Right ventricle myocardium superior (tissue), 1 donor: Measurements from ENCODE around the gene CTNND2. TPM values are rescaled to one million over a fixed set of nuclear protein-coding genes. Genes with fewer than 3 reads are reported as not detected.
"Not testable (repeated sequence)": the region's sequence is repeated elsewhere in the genome, so short reads cannot be mapped to it uniquely, and the experiment has no call there.

Experiments used
- ATAC-seq: fragments of 200-7000 bp; cut with Tn5 transposase; one replicate; pipeline ENCODE4 v1.9.1; 2020; ENCODE audit warnings: mild to moderate bottlenecking; ENCODE audit not compliant: poor library complexity
- DNase-seq: peaks from one replicate; pipeline ENCODE4 v3.0.0-alpha.2; 2020
- intact Hi-C: fragments of 100-400 bp; cut with DNase I; formaldehyde crosslinking; loops from one replicate; pipeline ENCODE4 v1.11.2; 2022
- total RNA-seq: library from RNA; stranded (reverse); fragmentation: NEBNext Ultra II Directional; extraction: Animal tissue kit (Norgen Biotek cat#: 25700); gene quantifications from one replicate; pipeline ENCODE4 v1.2.1, GENCODE V29; 2021
- donor health status: DM: no; HTN: yes; CAD: no; lungs with severe emphysema.

Gene CTNND2
- total RNA-seq, 1 donor from 2014 or later: 1.7 TPM

DNA sequence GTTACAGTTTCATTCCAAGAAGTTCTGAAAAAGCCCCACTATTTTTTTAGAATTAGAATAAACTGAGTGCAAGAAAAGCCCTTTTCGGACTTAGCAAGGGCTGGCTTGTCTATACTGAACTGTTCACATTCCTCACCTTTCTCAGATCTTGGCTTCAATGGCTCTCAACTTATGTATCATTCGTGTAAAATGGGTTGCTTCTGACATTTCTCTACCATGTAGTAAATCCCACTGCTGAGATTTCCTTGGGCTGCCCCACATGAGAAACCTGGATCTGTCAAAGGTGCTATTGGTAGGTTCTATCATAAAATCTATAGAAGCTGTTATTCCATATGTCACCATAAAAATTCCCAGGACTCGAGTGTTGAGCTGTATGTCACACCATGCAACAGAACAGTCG, 454.3 kb downstream of the CTNND2 start:
- ATAC-seq: no peak
- intact Hi-C loops: no loop called here
- DNase-seq: no peak

DNA sequence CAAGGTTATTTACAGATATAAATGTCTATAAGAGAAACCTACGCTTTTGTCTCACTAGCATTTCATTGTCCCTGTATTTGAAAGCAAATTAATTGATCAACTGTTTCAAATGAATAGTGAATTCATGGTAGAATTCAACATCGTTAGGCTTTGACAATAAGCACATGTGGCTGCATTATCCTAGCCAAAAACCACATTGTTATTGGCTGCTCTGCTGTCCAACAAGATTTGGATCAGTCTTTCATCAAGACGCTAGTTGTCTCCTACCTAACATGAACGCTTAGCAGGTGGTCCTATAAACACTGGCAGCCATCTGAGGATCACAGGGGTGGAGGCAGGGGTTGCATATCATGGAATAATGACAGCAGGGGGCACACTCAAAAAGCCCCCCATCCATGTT, 455.0 kb downstream of the CTNND2 start:
- DNase-seq: no peak
- intact Hi-C loops: no loop called here
- ATAC-seq: no peak

DNA sequence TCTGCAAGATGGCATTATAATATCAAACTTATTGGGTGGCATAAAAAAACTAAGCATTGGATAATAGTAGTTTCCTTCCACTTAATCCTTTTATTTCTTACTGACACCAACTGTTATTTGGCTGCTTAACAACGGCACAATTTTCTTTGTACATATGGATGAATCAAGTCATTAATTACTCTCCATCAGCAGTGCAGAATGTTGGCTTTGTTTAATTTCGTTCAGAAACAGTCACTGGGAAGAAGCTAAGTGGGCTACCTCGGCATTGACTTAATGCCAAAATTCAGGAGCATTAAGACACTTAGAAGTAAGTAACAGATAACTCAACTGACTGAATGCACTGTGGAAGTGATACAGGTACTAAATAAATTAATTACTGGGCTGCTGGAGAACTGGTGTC, 460.4 kb downstream of the CTNND2 start:
- intact Hi-C loops: no loop called here
- ATAC-seq (no peak), DNase-seq (no peak)

DNA sequence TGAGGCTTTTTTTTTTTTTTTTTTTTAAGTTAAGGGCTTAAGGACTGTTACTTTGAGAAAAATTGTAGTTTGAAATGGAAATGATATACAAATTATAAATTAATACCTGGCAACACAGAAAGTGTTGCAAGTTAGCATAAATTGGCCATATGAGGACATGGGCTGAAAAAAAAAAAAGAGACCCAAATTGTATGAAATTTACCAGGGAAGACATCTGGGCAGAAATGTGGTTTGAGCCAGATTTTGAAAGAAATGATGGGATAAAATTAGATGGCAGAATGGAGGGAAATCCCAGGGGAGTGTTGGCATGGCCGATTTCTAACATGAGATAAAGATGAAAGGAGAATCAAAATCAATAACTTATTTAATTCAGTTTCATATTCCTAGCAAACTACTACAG, 472.1 kb downstream of the CTNND2 start:
- intact Hi-C loops: no loop called here
- DNase-seq (no peak), ATAC-seq (no peak)

DNA sequence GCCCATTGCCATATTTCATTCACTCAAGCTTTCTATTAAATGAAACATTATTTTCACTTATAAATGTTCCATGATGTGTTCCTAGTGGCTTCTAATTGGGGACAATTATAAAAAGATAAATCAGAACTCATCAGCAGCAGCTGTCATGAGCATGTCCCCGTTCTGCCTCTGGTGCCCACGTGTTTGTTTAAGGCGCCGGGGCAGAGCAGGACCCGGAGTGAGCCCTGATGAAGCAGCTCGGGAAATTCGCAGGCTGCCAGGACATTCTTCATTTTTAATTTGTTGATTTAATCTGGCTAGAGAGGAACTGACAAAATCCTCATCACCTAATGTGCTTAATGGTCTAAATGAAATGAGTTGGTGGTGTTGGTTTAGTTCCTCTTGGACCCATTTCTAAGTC, 475.0 kb downstream of the CTNND2 start:
- ATAC-seq: no peak
- intact Hi-C loops: no loop called here
- no peak for DNase-seq

DNA sequence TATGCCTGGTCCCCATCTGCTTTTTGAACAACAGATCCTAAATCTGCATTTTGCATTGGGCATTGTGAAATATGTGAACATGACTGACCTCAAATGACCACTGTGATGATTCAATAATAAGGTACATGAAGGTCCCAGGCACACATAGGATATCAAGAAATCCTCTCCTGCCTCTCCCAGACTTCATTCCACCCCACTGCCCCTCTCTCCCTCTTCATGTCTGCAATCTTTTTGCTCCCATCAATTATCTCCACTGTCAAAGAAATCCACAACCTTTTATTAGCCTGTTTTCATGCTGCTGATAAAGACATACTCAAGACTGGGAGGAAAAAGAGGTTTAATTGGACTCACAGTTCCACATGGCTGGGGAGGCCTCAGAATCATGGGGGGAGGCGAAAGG, 476.7 kb downstream of the CTNND2 start:
- ATAC-seq: no peak
- intact Hi-C loops: no loop called here
- DNase-seq: no peak

DNA sequence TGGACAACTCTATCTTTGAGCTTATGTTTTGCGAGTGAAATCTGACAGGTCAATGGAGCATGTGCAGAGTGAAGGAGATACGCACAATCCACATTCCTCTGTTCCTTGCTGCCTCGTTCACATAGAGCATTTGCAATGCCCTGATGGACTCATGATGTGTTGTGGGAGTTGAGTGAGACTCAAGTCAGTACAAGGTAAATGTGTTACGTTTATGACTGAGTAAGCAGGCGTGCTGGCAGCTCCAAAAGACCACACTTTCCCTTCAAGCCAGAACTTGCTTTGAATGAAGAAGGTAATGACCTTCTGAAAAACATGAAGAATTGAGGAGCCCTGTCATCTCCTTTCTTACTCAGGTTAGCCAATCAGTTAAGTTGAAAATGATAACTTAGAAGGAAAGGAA, 477.8 kb downstream of the CTNND2 start:
- no peak for ATAC-seq
- intact Hi-C loops: no loop called here
- no peak for DNase-seq

DNA sequence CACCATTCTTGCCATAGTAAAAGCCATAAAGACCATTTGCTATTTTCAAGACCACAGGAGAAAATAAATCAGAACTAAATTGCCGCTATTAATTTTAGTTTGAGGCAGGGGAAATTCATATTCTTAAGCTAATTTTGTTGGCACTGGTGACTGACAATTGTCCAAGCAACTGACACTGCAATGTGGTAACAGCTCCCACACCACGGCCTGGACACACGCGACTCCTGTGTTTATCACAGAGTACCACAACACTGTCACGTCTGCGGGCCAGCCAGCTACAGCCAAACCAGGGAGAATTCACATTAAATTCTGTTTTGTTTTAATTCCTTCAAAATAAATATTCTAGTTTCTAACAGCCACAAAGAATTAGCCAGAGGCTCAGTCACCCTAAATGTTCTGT, 481.9 kb downstream of the CTNND2 start:
- ATAC-seq (no peak), DNase-seq (no peak)
- intact Hi-C loops: no loop called here

DNA sequence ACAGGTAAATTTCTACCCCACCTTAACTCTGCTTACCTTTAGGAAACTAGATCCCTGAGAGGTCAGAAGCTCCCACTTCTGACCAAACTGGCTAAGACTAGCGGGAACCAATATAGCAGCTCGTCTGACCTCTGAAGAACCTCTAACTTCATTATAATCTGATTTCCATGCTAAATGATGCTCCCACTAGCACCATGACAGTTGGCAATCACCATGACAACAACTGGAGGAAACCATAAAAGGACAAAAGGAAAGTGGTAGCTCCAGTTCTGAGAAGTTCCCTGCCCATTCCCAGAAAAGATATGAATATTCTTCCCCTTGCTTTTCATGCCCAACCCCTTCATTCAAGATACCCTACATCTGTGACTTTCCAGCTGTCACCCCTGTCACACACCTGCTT, 483.3 kb downstream of the CTNND2 start:
- DNase-seq (no peak), ATAC-seq (no peak)
- intact Hi-C loops: no loop called here

DNA sequence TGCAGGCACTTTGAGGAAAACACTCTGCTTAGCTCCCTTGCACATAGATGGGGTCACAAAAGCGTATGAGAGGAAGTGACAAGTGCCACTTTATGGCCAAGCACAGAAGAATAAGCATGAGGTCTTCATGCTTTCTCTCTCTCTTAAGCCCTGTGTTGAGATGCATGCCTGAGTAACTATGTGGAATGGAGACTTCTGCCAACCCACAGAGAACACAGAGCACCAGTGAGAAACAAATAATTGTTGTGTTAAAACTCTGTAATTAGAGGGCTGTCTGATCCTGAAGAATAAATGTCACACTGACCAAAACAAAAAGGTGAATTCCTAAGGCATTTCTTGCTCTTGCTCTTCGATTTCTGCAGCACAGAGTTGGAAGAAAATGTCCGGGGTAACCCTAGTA, 488.5 kb downstream of the CTNND2 start:
- no peak for ATAC-seq
- DNase-seq: no peak
- intact Hi-C loops: no loop called here

DNA sequence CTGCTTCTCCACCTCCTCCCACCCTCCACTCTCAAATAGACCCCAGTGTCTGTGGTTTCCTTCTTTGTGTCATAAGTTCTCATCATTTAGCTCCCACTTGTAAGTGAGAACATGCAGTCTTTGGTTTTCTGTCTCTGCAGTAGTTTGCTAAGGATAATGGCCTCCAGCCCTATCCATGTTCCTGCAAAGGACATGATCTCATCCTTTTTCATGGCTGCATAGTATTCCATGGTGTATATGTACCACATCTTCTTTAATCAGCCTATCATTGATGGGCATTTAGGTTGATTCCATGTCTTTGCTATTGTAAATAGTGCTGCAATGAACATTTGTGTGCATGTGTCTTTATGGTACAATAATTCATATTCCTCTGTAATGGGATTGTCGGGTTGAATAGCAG, 489.5 kb downstream of the CTNND2 start:
- ATAC-seq, DNase-seq, intact Hi-C loops: not testable (repeated sequence)

DNA sequence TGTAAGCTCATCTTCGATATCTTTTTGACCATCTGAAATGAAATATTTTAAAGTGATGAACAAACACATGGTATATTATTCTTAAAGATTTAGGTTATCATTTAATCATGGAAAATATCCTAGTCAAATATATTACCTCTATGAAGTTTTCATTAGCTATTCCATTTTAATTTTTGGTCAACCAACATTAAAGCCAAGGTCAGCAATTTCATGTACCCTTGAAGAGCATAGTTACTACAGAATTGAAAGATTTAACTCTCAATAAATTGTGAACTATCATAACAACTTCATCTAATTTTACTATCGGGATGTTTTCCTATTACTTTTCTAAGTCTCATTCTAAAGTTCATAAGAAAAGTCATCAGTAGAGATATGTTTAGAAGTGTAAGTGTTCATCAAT, 492.6 kb downstream of the CTNND2 start:
- DNase-seq (no peak), ATAC-seq (no peak)
- intact Hi-C loops: no loop called here

DNA sequence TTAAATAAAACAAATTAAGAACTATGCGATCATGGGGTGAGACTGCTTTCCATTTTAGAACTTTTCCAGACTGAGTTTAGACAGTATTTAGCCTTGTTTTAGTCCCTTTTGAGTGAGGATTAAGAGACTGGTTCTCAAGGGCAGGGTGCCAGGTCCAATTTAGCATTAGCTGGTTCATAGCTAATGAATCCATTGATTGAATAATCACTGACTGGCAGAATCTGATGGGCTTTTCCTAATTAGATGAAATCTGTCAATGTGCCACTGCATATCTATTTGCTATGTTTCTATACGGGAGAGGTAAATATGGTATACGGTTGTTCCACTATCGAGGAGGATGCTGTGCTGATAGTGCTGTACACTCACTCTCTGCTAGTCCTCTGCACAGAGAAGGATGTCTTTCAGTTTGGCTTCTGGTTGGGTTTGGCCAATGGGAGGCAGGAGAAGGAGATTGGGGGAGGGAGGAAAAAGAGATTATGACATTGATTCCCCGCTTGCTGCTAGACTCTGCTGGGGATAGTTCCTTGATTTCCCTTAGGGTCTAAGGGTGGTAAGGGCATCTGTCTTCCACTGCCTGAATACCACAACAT, 496.6 kb downstream of the CTNND2 start:
- intact Hi-C loops: no loop called here
- no peak for DNase-seq
- ATAC-seq: no peak

DNA sequence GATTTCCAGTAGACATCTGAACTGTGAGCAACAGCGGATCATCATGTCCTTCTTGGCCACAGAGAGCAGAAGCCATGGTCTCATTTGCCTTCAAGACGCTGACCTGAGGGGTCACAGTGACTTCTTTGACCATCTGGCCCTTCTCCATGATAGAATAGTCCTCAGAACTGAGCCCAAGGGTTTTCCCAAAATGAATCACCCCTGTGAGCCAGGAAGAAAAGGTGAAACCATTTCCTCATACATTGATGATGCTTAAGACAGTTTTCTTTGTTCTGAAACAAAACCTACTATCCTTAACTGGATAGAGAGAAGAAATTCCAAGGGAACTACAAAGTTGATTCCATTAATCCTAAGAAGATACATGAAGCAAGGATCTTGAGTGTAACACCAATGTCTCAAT, 503.9 kb downstream of the CTNND2 start:
- DNase-seq (no peak), ATAC-seq (no peak)
- intact Hi-C loops: no loop called here

DNA sequence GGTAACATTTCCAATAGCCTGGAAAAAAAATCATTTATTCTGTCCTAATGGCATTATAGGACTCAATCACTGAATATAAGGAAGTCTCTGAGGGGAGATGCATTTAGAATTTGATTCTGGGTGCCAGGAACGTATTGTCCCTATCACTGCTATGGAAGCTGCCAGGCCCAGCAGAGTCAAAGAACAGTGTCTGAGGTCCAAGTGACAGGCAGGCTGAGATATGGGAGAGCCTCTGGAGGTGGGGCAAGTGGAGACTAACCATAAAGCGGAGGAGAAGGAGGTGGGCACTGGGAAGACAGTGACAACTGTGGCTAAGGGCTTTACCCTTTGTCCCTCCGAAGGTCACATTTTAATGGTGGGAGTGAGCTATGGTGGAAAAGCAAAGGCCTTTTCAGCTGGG, 505.5 kb downstream of the CTNND2 start:
- intact Hi-C loops: no loop called here
- DNase-seq (no peak), ATAC-seq (peak; percentile 97)

DNA sequence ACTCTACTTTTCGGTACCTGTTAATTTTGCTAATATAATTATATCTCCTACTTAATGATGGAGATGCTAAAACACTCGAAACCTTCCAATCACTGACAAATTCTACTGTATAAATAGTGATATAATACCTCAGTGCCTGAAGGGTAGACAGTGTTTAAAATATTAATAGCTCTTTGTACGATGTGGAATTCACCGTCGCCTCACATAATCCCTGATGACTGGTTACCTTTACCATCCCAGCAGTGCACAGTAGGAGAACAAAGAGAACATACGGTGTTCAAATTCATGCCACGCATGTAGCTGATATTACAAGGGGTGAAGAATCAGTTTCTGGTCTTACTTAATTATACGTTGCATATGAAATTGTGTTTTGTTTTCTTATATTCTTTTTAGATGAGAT, 506.7 kb downstream of the CTNND2 start:
- ATAC-seq: no peak
- intact Hi-C loops: no loop called here
- DNase-seq: no peak

DNA sequence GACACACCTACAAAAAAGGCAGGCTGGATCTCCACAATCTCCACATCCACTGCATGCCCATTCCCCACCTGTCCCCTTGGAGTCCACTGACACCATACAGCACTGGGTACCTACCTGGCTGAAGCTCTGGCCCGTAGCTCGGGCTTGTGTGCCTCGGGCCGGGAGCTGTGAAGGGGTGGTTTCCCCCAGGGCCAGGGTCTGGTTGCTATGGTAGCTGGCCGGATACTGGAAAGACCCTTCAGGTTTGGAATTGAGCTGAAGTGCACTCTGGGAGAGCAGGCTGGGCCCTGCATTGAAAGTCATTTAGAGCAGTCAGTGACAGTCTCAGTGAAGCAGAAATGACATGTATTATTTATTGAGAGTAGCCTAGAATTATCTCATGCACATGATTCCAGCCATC, 507.3 kb downstream of the CTNND2 start:
- ATAC-seq: no peak
- intact Hi-C loops: no loop called here
- no peak for DNase-seq

DNA sequence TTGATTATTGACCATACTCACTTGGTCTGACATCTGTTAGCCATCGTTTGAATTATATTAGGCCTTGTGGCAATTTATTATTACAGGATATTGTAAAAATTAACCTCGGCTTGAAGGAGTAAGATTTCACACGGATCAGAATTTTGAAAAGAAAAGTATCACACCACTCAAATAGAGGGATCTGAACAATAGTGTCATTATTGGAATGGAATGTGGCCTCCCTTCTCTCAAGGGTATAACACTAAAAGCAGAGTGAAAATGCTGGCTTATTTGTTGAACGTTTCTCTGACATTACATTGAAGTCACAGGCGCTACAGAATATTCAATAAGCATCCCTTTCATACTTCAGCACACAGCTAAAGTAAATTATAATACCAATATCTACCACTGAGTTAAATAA, 509.3 kb downstream of the CTNND2 start:
- intact Hi-C loops: no loop called here
- ATAC-seq (no peak), DNase-seq (no peak)

DNA sequence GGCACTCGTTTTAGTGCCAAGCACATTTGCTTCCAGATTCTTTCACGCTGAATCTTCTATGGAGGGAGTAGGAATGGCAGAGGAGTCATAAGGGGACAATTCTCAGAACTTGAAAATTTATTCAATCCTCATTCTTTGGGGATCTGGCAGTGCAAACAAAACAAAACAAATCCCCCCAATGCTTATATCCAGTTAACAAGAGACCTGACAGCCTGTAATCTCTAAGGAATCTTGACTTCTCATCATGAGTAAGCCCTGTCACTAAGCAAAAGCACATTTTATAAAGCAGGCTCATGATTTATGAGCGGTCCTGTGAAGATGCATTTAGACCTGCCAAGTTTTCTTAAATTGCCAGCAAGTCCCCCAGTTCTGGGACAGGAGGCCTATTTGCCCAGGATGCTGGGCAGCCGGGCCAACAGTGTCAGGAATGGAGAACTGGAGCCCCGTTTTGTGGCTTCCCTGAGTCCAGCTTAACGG, 513.9 kb downstream of the CTNND2 start:
- DNase-seq: no peak
- intact Hi-C loops: no loop called here
- ATAC-seq: no peak

DNA sequence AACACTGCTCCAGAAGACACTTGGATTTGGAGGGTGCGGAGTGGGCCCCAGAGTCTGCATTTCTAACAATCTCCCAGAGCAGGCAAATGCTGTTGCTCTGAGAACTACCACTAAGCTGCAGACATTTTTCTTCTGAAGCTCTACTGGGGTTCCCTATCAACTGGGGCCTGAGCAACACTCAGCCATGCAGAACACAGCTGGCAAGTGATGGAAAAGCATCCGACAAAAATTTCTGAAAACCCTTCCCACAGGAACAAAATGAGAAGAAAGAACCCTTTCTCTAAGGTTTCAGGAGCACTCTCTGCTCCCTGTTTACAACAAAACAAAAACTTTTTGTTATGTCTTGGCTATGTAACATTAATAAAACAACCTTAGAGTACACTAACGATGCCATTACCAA, 516.9 kb downstream of the CTNND2 start:
- ATAC-seq (no peak), DNase-seq (no peak)
- intact Hi-C loops: no loop called here

DNA sequence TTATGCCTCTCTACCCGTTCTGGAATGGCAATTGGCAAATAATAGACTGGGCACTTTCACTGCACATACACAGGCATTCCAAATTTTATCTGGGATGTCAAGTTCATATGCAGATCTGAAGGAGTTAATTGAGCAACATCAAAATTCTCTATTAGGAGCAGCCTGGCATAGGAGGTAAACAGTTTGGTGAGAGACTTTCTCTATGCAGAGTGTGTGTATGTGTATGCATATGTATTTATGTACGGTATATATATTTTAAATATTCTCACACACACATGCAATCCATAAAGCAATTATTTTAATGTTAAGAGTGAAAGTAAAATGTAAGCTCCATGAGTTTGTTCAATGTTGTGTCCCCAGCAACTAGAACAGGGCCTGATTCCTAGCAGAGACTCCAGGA, 517.8 kb downstream of the CTNND2 start:
- DNase-seq (no peak), ATAC-seq (no peak)
- intact Hi-C loops: no loop called here
